Esophagus squamous epithelium (tissue), 4 donors: Measurements from ENCODE around the gene ATP7B.

ENCODE experiments used
- CTCF ChIP-seq, 6 experiments: fragments of 450-650 bp in 4 of 6; fragments of 200-600 bp in 2 of 6; sonication (generic) in 2 of 6; IDR thresholded peaks; one replicate each; pipeline ENCODE4 v1.5.1; 2016 to 2019; ENCODE audit warnings: antibody characterized with exemption in 6 of 6, mild to moderate bottlenecking in 4 of 6, moderate library complexity in 4 of 6
- POLR2A ChIP-seq, 4 donors: fragments of 450-650 bp; IDR thresholded peaks; one replicate each; pipeline ENCODE4 v1.6.1; 2017; ENCODE audit warnings: antibody characterized with exemption in 4 of 4, mild to moderate bottlenecking in 4 of 4, moderate library complexity in 3 of 4

- no peak for TF ChIP-seq CTCF (IDR thresholded peaks at IDR 0.05)
- TF ChIP-seq POLR2A (IDR thresholded peaks at IDR 0.05), result no peak
Measured at GRCh38 chr13:52051400-52051799, 40.1 kb upstream of the ATP7B start.
